Uterus (tissue), 4 donors: ENCODE measurements around the gene HOXA6. TPM values are rescaled to one million over a fixed set of nuclear protein-coding genes. Genes with fewer than 3 reads are reported as not detected.

ENCODE experiments used
- DNase-seq, 2 donors: peaks; one replicate each; pipeline ENCODE4 v3.0.0-alpha.2; 2019 to 2020
- H3K27ac ChIP-seq, 2 donors: fragments of 200-600 bp; sonication (generic); 1 replicate in 1 of 2; 2 replicates in 1 of 2; pipeline ENCODE4 v1.5.1; 2016 to 2018
- H3K27me3 ChIP-seq, 2 donors: fragments of 200-600 bp; sonication (generic); one replicate each; pipeline ENCODE4 v1.5.1; 2018 to 2019; ENCODE audit warnings: control low read depth in 1 of 2
- H3K36me3 ChIP-seq, 2 donors: fragments of 200-600 bp; sonication (generic); one replicate each; pipeline ENCODE4 v1.5.1; 2019; ENCODE audit warnings: control low read depth in 1 of 2
- H3K4me1 ChIP-seq, 2 donors: fragments of 200-600 bp; sonication (generic); one replicate each; pipeline ENCODE4 v1.5.1; 2018 to 2019; ENCODE audit warnings: control low read depth in 1 of 2
- H3K4me3 ChIP-seq, 2 donors: fragments of 200-600 bp; sonication (generic); 1 replicate in 1 of 2; 2 replicates in 1 of 2; pipeline ENCODE4 v1.5.1; 2018 to 2019; ENCODE audit warnings: mild to moderate bottlenecking in 1 of 2
- H3K9me3 ChIP-seq, 2 donors: fragments of 200-600 bp; sonication (generic); one replicate each; pipeline ENCODE4 v1.5.1; 2019; ENCODE audit warnings: control low read depth in 1 of 2
- POLR2A ChIP-seq, 2 donors: fragments of 450-650 bp; IDR thresholded peaks; one replicate each; pipeline ENCODE4 v1.6.1; 2016; ENCODE audit warnings: antibody characterized with exemption in 2 of 2, mild to moderate bottlenecking in 1 of 2, moderate library complexity in 1 of 2
- intact Hi-C: fragments of 100-400 bp; cut with DNase I; formaldehyde crosslinking; loops from one replicate; pipeline ENCODE4 v1.15.1; 2023; ENCODE audit warnings: low total_unique reads
- total RNA-seq, 4 donors: library from RNA; depleted of rRNA in 3 of 4; stranded (reverse); fragments of >200 nt in 3 of 4; gene quantifications; one replicate each; pipeline versions ENCODE4 v1.1.0 to v1.2.4, GENCODE V29; 2014 to 2023
- TF ChIP-seq, protein P1 (sequence below), 4 experiments: fragments of 200-600 bp in 2 of 4; fragments of 450-650 bp in 2 of 4; sonication (generic) in 2 of 4; IDR thresholded peaks; one replicate each; pipeline ENCODE4 v1.5.1; 2016 to 2019; ENCODE audit warnings: antibody characterized with exemption in 4 of 4, mild to moderate bottlenecking in 2 of 4, moderate library complexity in 1 of 4
- donor health status: DM: yes; HTN: yes; CAD: no.

HOXA6 gene
- total RNA-seq, 4 donors from 2014 or later, result 1.8 to 19.1 (median 15.4) TPM

DNA sequence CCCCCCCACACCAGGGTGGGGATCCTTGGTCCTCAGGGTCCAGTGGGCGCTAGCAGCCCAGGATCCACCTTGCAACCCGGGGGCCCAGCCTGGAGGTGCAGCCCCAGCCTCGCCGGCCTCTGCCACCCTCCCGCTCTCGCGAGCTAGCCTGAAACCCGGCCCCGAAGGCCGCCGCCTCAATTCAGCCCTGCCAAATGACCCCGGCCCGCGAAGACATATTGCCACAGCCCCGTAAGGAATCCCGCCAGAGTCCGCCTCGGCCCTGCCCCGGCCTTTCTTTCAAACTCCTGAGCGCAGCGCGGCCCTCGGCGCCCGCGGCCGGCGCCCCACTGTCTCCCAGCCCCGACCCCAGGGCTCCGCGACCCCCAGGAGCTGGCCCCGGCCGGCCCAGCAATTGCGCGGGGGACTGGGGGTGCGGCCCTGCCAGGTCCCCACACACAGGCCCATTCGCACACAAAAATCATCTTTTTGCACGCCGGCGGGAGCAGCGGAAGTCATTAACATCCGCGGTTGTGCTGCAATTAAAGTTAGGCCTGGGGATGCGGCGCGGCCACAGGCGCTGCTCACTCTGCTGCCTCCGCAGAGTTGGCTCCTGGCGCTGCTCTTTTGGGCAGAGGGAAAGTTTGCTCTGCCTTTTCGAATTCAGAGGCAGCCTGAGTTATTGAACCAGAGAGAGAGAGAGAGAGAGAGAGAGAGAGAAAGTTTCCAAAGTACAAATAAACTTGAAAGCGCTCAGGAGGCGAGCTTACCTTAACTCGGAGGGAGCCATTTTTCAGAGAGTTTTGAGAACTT, 8.0 kb downstream of the HOXA6 start:
- DNase-seq, result no peak
- Histone ChIP-seq H3K27ac (peak overlapping the region in 1 of 2 donors; percentile 64), H3K27me3 (no peaks in the 10 kb centered on the region), H3K9me3 (no peaks in the 10 kb centered on the region), H3K4me3 (no peak overlapping the region), H3K4me1 (no peaks in the 10 kb centered on the region), H3K36me3 (no peaks in the 10 kb centered on the region)
- TF ChIP-seq POLR2A (IDR thresholded peaks at IDR 0.05), result no peak
- TF ChIP-seq, protein P1, sequence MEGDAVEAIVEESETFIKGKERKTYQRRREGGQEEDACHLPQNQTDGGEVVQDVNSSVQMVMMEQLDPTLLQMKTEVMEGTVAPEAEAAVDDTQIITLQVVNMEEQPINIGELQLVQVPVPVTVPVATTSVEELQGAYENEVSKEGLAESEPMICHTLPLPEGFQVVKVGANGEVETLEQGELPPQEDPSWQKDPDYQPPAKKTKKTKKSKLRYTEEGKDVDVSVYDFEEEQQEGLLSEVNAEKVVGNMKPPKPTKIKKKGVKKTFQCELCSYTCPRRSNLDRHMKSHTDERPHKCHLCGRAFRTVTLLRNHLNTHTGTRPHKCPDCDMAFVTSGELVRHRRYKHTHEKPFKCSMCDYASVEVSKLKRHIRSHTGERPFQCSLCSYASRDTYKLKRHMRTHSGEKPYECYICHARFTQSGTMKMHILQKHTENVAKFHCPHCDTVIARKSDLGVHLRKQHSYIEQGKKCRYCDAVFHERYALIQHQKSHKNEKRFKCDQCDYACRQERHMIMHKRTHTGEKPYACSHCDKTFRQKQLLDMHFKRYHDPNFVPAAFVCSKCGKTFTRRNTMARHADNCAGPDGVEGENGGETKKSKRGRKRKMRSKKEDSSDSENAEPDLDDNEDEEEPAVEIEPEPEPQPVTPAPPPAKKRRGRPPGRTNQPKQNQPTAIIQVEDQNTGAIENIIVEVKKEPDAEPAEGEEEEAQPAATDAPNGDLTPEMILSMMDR (IDR thresholded peaks at IDR 0.05), result no peak
- intact Hi-C loops, result loop anchor here (10.0 kb wide), 1 partner anchor 45 kb away; the partner anchor contains the start of gene HOXA1

DNA sequence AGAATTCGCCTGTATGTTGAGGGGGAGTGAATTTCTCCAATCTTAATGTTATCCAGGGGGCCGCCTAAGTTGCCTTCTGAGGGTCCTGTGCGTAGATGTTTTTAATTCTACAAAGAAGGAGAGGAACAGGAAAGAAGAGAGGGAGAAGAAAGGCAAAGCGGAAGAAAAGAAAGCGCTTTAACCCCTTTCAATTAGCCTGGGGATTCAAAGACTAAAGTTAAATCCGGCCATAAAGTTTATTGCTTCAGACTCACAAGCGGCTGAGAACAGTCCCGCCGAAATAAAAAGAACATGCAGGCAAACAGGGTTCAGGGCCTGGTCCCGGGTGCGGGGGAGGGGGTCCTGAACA, 8.6 kb downstream of the HOXA6 start:
- DNase-seq, result no peak
- Histone ChIP-seq H3K36me3 (no peaks in the 10 kb centered on the region), H3K27ac (peak overlapping the region in 1 of 2 donors; percentile 64), H3K4me3 (no peak overlapping the region), H3K27me3 (no peaks in the 10 kb centered on the region), H3K4me1 (peaks cover 0 to 3% of the 10 kb centered on the region in 2 donors), H3K9me3 (no peaks in the 10 kb centered on the region)
- intact Hi-C loops, result no loop called here
- no peak for TF ChIP-seq POLR2A (IDR thresholded peaks at IDR 0.05)
- TF ChIP-seq, protein P1 (IDR thresholded peaks at IDR 0.05), result no peak

DNA sequence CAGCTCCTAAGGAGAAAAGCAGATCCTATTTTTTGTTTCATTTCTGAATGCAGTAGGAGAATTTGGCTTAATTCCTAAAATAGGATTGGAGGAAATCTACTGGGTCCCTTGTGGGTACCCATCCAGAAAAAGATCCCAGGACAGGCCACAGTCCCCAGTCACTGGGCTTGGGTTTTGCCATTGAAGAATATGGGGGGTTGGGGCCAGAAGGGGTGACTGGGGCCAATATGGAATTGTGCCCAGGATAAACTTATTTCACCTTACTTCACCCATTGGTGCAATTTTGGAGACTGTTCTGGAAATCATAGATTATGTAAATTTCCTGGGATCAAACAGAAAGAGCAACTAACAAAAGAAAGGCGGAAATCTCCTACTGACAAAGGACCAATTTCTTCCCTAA, 9.1 kb downstream of the HOXA6 start:
- TF ChIP-seq, protein P1 (IDR thresholded peaks at IDR 0.05), result no peak
- TF ChIP-seq POLR2A (IDR thresholded peaks at IDR 0.05), result no peak
- H3K36me3 ChIP-seq, result no peaks in the 10 kb centered on the region
- no peaks in the 10 kb centered on the region for H3K9me3 ChIP-seq
- no peak overlapping the region for H3K4me3 ChIP-seq
- H3K27me3 ChIP-seq, result no peaks in the 10 kb centered on the region
- H3K27ac ChIP-seq, result peak overlapping the region in 1 of 2 donors; percentile 64
- intact Hi-C loops, result no loop called here
- no peak for DNase-seq
- H3K4me1 ChIP-seq, result peaks cover 0 to 3% of the 10 kb centered on the region in 2 donors

DNA sequence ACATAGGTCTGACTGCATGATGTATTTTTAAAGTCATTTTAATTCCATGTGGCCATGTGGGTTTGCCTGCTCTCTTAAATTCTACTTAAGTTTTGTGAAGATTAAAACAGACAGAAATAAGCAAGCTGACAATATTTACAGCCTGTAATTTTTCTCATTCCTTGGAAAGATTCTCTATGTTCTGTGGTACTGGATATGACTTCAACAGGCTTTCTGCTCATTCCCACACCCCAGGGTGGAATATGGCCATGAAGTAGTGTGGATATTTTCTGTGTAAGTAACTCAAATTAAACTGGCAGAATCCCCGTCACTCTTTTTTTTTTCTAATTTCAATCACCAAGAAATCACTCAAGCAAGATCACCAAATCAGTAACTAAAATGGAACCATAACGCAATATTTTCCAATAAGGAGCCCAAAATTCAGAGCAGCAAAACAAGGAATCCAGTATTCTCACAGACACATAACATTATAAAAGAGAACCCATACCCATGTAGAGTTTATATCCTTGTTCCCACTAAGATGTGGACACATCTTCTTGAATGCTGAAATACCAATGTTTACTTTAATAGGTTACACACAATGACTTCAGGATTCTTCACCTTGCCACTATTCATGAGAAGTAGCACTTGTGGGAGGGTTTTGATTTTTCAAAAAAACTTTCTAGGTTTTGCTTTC, 9.8 kb downstream of the HOXA6 start:
- peaks cover 0 to 3% of the 10 kb centered on the region in 2 donors for H3K4me1 ChIP-seq
- H3K4me3 ChIP-seq, result no peak overlapping the region
- intact Hi-C loops, result no loop called here
- no peaks in the 10 kb centered on the region for H3K9me3 ChIP-seq
- no peak for DNase-seq
- H3K27me3 ChIP-seq, result no peaks in the 10 kb centered on the region
- no peak for TF ChIP-seq POLR2A (IDR thresholded peaks at IDR 0.05)
- TF ChIP-seq, protein P1 (IDR thresholded peaks at IDR 0.05), result no peak
- no peaks in the 10 kb centered on the region for H3K36me3 ChIP-seq
- peak overlapping the region; percentile 38 to 64 for H3K27ac ChIP-seq

- Histone ChIP-seq H3K36me3 (no peaks in the 10 kb centered on the region), H3K4me1 (peaks cover 0 to 3% of the 10 kb centered on the region in 2 donors), H3K27me3 (no peaks in the 10 kb centered on the region), H3K9me3 (no peaks in the 10 kb centered on the region), H3K27ac (peak overlapping the region in 1 of 2 donors; percentile 45), H3K4me3 (no peak overlapping the region)
- peak; percentile 59 to 74 for DNase-seq
- TF ChIP-seq, protein P1 (IDR thresholded peaks at IDR 0.05), result no peak
- no peak for TF ChIP-seq POLR2A (IDR thresholded peaks at IDR 0.05)
- intact Hi-C loops, result no loop called here
These were observed 13.2 kb downstream of the HOXA6 start for GRCh38 chr7:27134392-27134791.
